ENCODE data around the gene C9orf78.

Gene C9orf78

DNA sequence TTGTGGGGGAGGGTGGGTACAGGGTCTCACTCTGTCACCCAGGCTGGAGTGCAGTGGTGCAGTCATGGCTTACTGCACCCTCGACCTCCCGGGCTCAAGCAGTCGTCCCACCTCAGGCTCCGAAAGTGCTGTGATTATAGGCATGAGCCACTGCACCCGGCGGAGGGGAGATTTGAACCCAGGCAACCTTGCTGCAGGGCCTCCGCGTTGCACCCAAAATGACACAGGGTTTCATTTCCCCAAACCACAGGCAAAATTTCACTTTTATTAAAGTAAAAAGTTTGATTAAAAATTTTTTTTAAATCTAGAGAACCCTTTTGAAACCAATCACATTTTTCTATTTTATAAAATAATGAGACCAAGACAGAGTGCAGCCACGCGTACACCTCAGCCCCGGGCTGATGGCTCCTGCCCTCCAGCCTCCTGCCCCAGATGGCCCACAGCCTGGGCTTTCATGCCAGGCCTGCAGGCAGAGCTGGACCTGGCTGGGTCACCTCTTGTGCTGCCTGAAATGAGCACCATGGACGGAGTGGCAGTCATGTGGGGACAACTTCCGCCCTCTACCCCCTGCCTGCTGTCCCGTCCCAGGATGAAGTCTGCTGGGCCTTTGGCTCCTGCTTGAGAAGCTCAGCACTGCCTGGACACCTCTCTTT is 30.7 kb upstream of the C9orf78 start:
- no peaks in the 10 kb centered on the region for H3K27me3 ChIP-seq (replicated peaks; ENCODE audit: insufficient read depth, low read length)
- no peak for DNase-seq
- no peak overlapping the region for H3K9ac ChIP-seq (ENCODE audit: low read length)
- H3F3A ChIP-seq (ENCODE audit: insufficient read depth, low read length): no peaks in the 10 kb centered on the region
- no peaks in the 10 kb centered on the region for H3K79me2 ChIP-seq (ENCODE audit: low read length)
- no peaks in the 10 kb centered on the region for H3K4me1 ChIP-seq (ENCODE audit: low read length)
- H4K20me1 ChIP-seq (ENCODE audit: insufficient read depth, low read length): no peaks in the 10 kb centered on the region
- TF ChIP-seq EZH2phosphoT487 (IDR thresholded peaks at IDR 0.05; ENCODE audit: low read length) (no peak), EZH2 (optimal IDR thresholded peaks at IDR 0.05; ENCODE audit: low read depth, low read length) (no peak)
- TF ChIP-seq, protein P1, sequence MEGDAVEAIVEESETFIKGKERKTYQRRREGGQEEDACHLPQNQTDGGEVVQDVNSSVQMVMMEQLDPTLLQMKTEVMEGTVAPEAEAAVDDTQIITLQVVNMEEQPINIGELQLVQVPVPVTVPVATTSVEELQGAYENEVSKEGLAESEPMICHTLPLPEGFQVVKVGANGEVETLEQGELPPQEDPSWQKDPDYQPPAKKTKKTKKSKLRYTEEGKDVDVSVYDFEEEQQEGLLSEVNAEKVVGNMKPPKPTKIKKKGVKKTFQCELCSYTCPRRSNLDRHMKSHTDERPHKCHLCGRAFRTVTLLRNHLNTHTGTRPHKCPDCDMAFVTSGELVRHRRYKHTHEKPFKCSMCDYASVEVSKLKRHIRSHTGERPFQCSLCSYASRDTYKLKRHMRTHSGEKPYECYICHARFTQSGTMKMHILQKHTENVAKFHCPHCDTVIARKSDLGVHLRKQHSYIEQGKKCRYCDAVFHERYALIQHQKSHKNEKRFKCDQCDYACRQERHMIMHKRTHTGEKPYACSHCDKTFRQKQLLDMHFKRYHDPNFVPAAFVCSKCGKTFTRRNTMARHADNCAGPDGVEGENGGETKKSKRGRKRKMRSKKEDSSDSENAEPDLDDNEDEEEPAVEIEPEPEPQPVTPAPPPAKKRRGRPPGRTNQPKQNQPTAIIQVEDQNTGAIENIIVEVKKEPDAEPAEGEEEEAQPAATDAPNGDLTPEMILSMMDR (IDR thresholded peaks at IDR 0.05; ENCODE audit: low read length): no peak
- no peak overlapping the region for H3K27ac ChIP-seq (ENCODE audit: low read length)
- no peak overlapping the region for H3K4me3 ChIP-seq (ENCODE audit: low read length)
- H3K9me2 ChIP-seq (replicated peaks; ENCODE audit: insufficient read depth, low read length): no peaks in the 10 kb centered on the region
- no peaks in the 10 kb centered on the region for H3K9me3 ChIP-seq (replicated peaks; ENCODE audit: insufficient read depth, low read length)
- no peak overlapping the region for H3K4me2 ChIP-seq (ENCODE audit: low read depth, low read length)
- no peaks in the 10 kb centered on the region for H3K36me3 ChIP-seq (replicated peaks; ENCODE audit: insufficient read depth, low read length)
- no peak overlapping the region for H2AFZ ChIP-seq (ENCODE audit: low read length)

DNA sequence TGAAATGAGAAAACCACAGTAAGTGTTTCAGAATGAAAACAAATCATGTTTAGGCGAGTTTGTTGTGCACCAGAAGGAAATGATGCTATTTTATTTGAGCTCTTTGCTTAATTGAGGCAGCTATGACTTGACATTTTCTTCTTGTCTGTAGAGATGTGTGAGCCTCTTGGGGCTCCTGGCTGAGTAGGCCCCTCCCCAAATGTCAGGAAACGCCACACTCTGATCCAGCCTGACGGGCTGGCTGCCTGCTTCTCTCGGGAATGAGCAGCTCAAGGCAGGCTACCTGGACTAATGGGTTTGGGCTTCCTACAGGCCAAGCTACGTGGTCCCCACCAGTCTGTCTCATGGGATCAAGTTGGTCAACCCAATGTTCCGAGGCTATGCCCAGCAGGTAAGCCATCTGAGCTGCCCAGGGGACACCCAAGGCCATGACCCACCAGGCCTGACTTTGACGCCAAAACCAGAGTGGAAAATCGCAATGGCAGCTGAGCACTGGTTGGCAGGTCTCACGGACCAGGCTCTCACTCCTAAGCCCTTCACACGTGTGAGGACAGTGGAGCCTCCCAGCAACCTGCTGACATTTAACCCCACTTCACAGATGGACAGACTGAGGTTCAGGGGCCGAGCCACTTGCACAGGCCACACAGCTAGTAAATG is 30.0 kb upstream of the C9orf78 start:
- no peaks in the 10 kb centered on the region for H3K4me1 ChIP-seq (ENCODE audit: low read length)
- H3K79me2 ChIP-seq (ENCODE audit: low read length): no peaks in the 10 kb centered on the region
- H3K4me3 ChIP-seq (ENCODE audit: low read length): no peak overlapping the region
- H4K20me1 ChIP-seq (ENCODE audit: insufficient read depth, low read length): no peaks in the 10 kb centered on the region
- no peaks in the 10 kb centered on the region for H3K9me2 ChIP-seq (replicated peaks; ENCODE audit: insufficient read depth, low read length)
- no peak overlapping the region for H3K27ac ChIP-seq (ENCODE audit: low read length)
- H3K9me3 ChIP-seq (replicated peaks; ENCODE audit: insufficient read depth, low read length): no peaks in the 10 kb centered on the region
- no peak overlapping the region for H2AFZ ChIP-seq (ENCODE audit: low read length)
- no peaks in the 10 kb centered on the region for H3F3A ChIP-seq (ENCODE audit: insufficient read depth, low read length)
- no peak for TF ChIP-seq EZH2phosphoT487 (IDR thresholded peaks at IDR 0.05; ENCODE audit: low read length)
- TF ChIP-seq, protein P1 (IDR thresholded peaks at IDR 0.05; ENCODE audit: low read length): no peak
- TF ChIP-seq EZH2 (optimal IDR thresholded peaks at IDR 0.05; ENCODE audit: low read depth, low read length): no peak
- no peaks in the 10 kb centered on the region for H3K36me3 ChIP-seq (replicated peaks; ENCODE audit: insufficient read depth, low read length)
- H3K4me2 ChIP-seq (ENCODE audit: low read depth, low read length): no peak overlapping the region
- no peak for DNase-seq
- no peaks in the 10 kb centered on the region for H3K27me3 ChIP-seq (replicated peaks; ENCODE audit: insufficient read depth, low read length)
- no peak overlapping the region for H3K9ac ChIP-seq (ENCODE audit: low read length)

DNA sequence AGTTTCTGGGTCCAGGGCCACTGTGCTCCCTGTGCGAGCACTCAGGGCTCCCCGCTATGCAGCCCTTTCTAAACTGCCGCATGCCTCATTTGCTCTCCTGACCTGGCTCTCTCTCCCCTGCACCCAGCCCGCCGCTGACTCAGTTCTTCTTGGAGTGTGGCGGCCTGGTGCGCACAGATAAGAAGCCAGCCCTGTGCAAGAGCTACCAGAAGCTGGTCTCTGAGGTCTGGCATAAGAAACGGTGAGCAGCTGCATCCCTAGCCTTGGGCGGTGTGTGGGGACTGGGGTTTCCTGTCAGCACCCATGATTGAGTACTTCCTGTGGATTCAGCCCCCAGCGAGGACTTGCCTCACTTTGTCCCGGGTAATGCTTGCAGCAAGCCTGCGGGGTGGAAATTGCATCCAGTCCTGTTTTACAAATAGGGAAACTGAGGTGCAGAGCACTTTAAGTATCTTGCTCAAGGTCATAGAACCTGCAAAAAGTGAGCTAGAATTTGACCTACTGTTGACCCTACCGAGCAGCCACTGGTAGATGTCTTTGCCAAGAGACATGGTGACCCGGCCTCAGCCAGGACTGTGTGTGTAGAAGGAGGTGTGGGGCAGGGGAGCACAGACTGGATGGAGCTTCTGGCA is 28.1 kb upstream of the C9orf78 start:
- no peak overlapping the region for H3K27ac ChIP-seq (ENCODE audit: low read length)
- no peaks in the 10 kb centered on the region for H3K9me2 ChIP-seq (replicated peaks; ENCODE audit: insufficient read depth, low read length)
- H3K36me3 ChIP-seq (replicated peaks; ENCODE audit: insufficient read depth, low read length): no peaks in the 10 kb centered on the region
- no peaks in the 10 kb centered on the region for H4K20me1 ChIP-seq (ENCODE audit: insufficient read depth, low read length)
- H3K4me3 ChIP-seq (ENCODE audit: low read length): no peak overlapping the region
- H3K4me2 ChIP-seq (ENCODE audit: low read depth, low read length): no peak overlapping the region
- TF ChIP-seq EZH2phosphoT487 (IDR thresholded peaks at IDR 0.05; ENCODE audit: low read length) (no peak), EZH2 (optimal IDR thresholded peaks at IDR 0.05; ENCODE audit: low read depth, low read length) (no peak)
- TF ChIP-seq, protein P1 (IDR thresholded peaks at IDR 0.05; ENCODE audit: low read length): no peak
- no peak overlapping the region for H2AFZ ChIP-seq (ENCODE audit: low read length)
- no peak overlapping the region for H3K9ac ChIP-seq (ENCODE audit: low read length)
- H3K9me3 ChIP-seq (replicated peaks; ENCODE audit: insufficient read depth, low read length): no peaks in the 10 kb centered on the region
- no peaks in the 10 kb centered on the region for H3K4me1 ChIP-seq (ENCODE audit: low read length)
- no peaks in the 10 kb centered on the region for H3K79me2 ChIP-seq (ENCODE audit: low read length)
- no peak for DNase-seq
- no peaks in the 10 kb centered on the region for H3K27me3 ChIP-seq (replicated peaks; ENCODE audit: insufficient read depth, low read length)
- H3F3A ChIP-seq (ENCODE audit: insufficient read depth, low read length): no peaks in the 10 kb centered on the region

Measured in MM.1S (cell line).